HUES64 (cell line): Measurements from ENCODE around the gene ZNF408. TPM values are rescaled to one million over a fixed set of nuclear protein-coding genes. Genes with fewer than 3 reads are reported as not detected.

Experiments
- H3K27ac ChIP-seq: 2 replicates; pipeline ENCODE4 v1.7.0; 2013; ENCODE audit warnings: low read depth, low read length, inconsistent platforms
- H3K27me3 ChIP-seq: 2 replicates; pipeline ENCODE4 v1.6.1; 2013; ENCODE audit warnings: mild to moderate bottlenecking, low read length; ENCODE audit not compliant: insufficient read depth
- H3K36me3 ChIP-seq: 2 replicates; pipeline ENCODE4 v1.6.1; 2013; ENCODE audit warnings: mild to moderate bottlenecking, low read length; ENCODE audit not compliant: insufficient read depth
- H3K4me1 ChIP-seq: 2 replicates; pipeline ENCODE4 v1.6.1; 2013; ENCODE audit warnings: mild to moderate bottlenecking, low read length, moderate library complexity; ENCODE audit not compliant: insufficient read depth
- H3K4me3 ChIP-seq: 2 replicates; pipeline ENCODE4 v1.5.1; 2013; ENCODE audit warnings: mild to moderate bottlenecking, low read length, moderate library complexity
- H3K9ac ChIP-seq: 2 replicates; pipeline ENCODE4 v1.6.1; 2013; ENCODE audit warnings: mild to moderate bottlenecking, low read depth, low read length
- H3K9me3 ChIP-seq: 2 replicates; pipeline ENCODE4 v1.6.1; 2013; ENCODE audit warnings: low read depth, low read length; ENCODE audit not compliant: insufficient read depth
- WGBS: fragments of 150-250, 120-280 bp; methylation state at CpG from one replicate; pipeline ENCODE4 v1.1.7; 2013; ENCODE audit warnings: missing lambda C conversion rate; 5-methylcytosine and 5-hydroxymethylcytosine counted together
- polyA plus RNA-seq, 2 experiments: library from polyadenylated mRNA; stranded (reverse); fragments of 50-300 nt; gene quantifications; one replicate each; pipeline ENCODE4 v1.2.3, GENCODE V29; 2013

Gene ZNF408
- 8.2 TPM for polyA plus RNA-seq (2013, experiment 1 of 2)
- 7.7 TPM for polyA plus RNA-seq (2013, experiment 2 of 2)

- Histone ChIP-seq H3K4me1 (peaks cover 5% of the 10 kb centered on the region; the same call in 1 of the 2 replicates), H3K36me3 (peaks cover 40% of the 10 kb centered on the region), H3K9ac (peak within 1 kb of the TSS; percentile 95), H3K27ac (peak within 1 kb of the TSS; percentile 95), H3K4me3 (peak within 1 kb of the TSS; percentile 73), H3K9me3 (no peaks in the 10 kb centered on the region), H3K27me3 (no peaks in the 10 kb centered on the region)
- under 1% methylated on average over 44 of the region's 44 CpGs for WGBS
These were observed at the start of gene ZNF408, which contains the start of gene ARHGAP1 for GRCh38 chr11:46700241-46701077. Gene ZNF408, plus strand, starts transcription at chr11:46701031. Its CDS starts 17 bp downstream, at chr11:46701048. Gene ARHGAP1, minus strand, starts transcription at chr11:46700619. Its CDS starts 4,512 bp downstream, at chr11:46696107.

DNA sequence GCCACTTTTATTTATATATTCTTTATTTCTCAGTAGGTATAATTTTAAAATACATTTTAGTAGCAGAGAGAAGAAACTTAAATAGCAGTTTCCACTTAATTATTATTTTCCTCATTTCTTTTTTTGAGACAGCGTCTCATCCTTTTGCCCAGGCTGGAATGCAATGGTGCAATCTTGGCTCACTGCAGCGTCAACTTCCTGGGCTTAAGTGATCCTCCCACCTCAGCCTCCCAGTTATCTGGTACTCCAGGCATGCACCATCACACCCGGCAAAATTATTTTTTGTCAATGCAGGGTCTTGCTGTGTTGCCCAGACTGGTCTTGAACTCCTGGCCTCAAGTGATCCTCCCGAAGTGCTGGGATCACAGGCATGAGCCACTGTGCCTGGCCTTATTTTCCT, 45.2 kb upstream of the ZNF408 start:
- H3K9ac ChIP-seq, result no peak overlapping the region
- H3K27me3 ChIP-seq, result no peaks in the 10 kb centered on the region
- H3K36me3 ChIP-seq, result peaks cover 88% of the 10 kb centered on the region
- 97% methylated on average over 4 of the region's 4 CpGs for WGBS
- H3K27ac ChIP-seq, result no peak overlapping the region
- H3K9me3 ChIP-seq, result no peaks in the 10 kb centered on the region
- no peak overlapping the region for H3K4me3 ChIP-seq
- no peaks in the 10 kb centered on the region for H3K4me1 ChIP-seq

DNA sequence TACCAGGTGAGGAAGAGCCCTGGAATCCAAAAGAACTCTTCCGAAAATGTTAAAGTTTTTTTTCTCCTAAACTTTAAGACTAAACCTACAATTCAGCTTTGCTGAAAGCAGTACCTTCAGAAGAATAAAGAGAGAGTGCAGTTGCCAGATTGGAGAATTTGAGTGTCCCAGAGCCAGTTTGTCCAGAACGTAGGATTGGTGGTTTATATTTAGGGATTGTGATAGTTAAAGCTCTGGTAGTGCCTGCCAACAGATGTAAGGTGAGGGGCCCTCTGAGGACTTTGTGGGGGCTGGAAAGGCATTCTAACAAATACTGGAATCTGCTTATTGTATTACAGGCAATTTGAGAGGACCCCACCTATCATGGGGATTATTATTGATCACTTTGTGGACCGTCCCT, 43.6 kb upstream of the ZNF408 start:
- Histone ChIP-seq H3K4me1 (no peaks in the 10 kb centered on the region), H3K27ac (no peak overlapping the region), H3K27me3 (no peaks in the 10 kb centered on the region), H3K9ac (no peak overlapping the region), H3K4me3 (no peak overlapping the region), H3K36me3 (peaks cover 81% of the 10 kb centered on the region), H3K9me3 (no peaks in the 10 kb centered on the region)
- WGBS, result 93% methylated on average over 3 of the region's 3 CpGs

DNA sequence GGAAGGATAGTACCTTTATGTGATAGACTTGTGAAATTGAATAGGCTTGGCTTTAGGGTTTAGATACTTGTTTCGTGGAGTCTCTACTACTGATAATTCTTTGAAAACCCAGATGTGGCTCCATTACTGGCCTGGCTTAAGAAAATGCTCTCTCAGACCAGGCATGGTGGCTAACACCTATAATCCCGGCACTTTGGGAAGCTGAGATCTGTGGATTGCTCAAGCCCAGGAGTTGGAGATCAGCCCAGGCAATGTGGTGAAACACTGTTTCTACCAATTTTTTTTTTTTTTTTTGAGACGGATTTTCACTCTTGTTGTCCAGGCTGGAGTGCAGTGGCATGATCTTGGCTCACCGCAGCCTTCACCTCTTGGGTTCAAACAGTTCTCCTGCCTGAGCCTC, 42.6 kb upstream of the ZNF408 start:
- Histone ChIP-seq H3K4me1 (no peaks in the 10 kb centered on the region), H3K36me3 (peaks cover 80% of the 10 kb centered on the region), H3K27ac (no peak overlapping the region), H3K9me3 (no peaks in the 10 kb centered on the region), H3K27me3 (no peaks in the 10 kb centered on the region), H3K9ac (no peak overlapping the region; the same call in 1 of the 2 replicates), H3K4me3 (no peak overlapping the region)
- WGBS, result 92% methylated on average over 4 of the region's 4 CpGs

GRCh38 chr11:46659908-46660307, 40.9 kb upstream of the ZNF408 start:
- peaks cover 82% of the 10 kb centered on the region for H3K36me3 ChIP-seq
- WGBS, result 100% methylated on average over 1 of the region's 1 CpG
- no peaks in the 10 kb centered on the region for H3K9me3 ChIP-seq
- no peak overlapping the region for H3K27ac ChIP-seq
- H3K4me1 ChIP-seq, result no peaks in the 10 kb centered on the region
- no peaks in the 10 kb centered on the region for H3K27me3 ChIP-seq
- no peak overlapping the region for H3K9ac ChIP-seq
- no peak overlapping the region for H3K4me3 ChIP-seq

- no peaks in the 10 kb centered on the region for H3K27me3 ChIP-seq
- H3K4me1 ChIP-seq, result no peaks in the 10 kb centered on the region
- H3K9ac ChIP-seq, result no peak overlapping the region
- H3K4me3 ChIP-seq, result no peak overlapping the region
- H3K9me3 ChIP-seq, result no peaks in the 10 kb centered on the region
- H3K36me3 ChIP-seq, result peaks cover 85% of the 10 kb centered on the region
- H3K27ac ChIP-seq, result no peak overlapping the region
These were observed 39.0 kb upstream of the ZNF408 start for GRCh38 chr11:46661836-46662235.

DNA sequence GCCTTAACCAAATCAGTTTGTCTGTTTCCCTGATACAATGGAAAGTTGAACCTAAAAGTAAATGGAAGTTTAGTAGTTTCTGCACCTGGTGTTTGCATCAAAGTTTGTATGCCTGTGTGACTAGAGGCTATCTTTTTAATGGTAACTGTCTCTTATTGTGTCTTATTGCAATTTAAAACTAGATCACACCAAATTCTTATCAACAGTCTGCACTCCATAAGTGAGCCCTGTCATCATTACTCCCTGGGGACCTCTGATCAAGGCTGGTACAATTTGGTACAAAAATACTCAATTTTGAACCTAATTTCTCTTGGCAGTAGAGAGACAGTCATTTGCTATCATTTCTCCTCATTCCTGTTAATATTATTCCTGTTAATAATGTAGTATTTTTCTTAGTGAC, 38.5 kb upstream of the ZNF408 start:
- Histone ChIP-seq H3K4me3 (no peak overlapping the region), H3K36me3 (peaks cover 83% of the 10 kb centered on the region), H3K9ac (no peak overlapping the region), H3K4me1 (no peaks in the 10 kb centered on the region), H3K27me3 (no peaks in the 10 kb centered on the region), H3K27ac (no peak overlapping the region), H3K9me3 (no peaks in the 10 kb centered on the region)

GRCh38 chr11:46663277-46663940, 37.4 kb upstream of the ZNF408 start:
- 94% methylated on average over 4 of the region's 4 CpGs for WGBS
- no peak overlapping the region for H3K4me3 ChIP-seq
- H3K27ac ChIP-seq, result no peak overlapping the region
- H3K4me1 ChIP-seq, result no peaks in the 10 kb centered on the region
- H3K27me3 ChIP-seq, result no peaks in the 10 kb centered on the region
- peaks cover 83% of the 10 kb centered on the region for H3K36me3 ChIP-seq
- no peak overlapping the region for H3K9ac ChIP-seq
- H3K9me3 ChIP-seq, result no peaks in the 10 kb centered on the region

- Histone ChIP-seq H3K9me3 (no peaks in the 10 kb centered on the region), H3K4me1 (no peaks in the 10 kb centered on the region), H3K36me3 (peaks cover 83% of the 10 kb centered on the region), H3K4me3 (no peak overlapping the region), H3K27ac (no peak overlapping the region), H3K9ac (no peak overlapping the region), H3K27me3 (no peaks in the 10 kb centered on the region)
- 83% methylated on average over 6 of the region's 6 CpGs for WGBS
These were observed 36.2 kb upstream of the ZNF408 start for GRCh38 chr11:46664612-46665011.

- 100% methylated on average over 1 of the region's 1 CpG for WGBS
- H3K4me1 ChIP-seq, result no peaks in the 10 kb centered on the region
- no peaks in the 10 kb centered on the region for H3K9me3 ChIP-seq
- no peak overlapping the region for H3K4me3 ChIP-seq
- H3K27ac ChIP-seq, result no peak overlapping the region
- H3K27me3 ChIP-seq, result no peaks in the 10 kb centered on the region
- H3K9ac ChIP-seq, result no peak overlapping the region
- peaks cover 83% of the 10 kb centered on the region for H3K36me3 ChIP-seq
These were observed 35.5 kb upstream of the ZNF408 start for GRCh38 chr11:46665356-46665755.

GRCh38 chr11:46666516-46666915, 34.3 kb upstream of the ZNF408 start:
- peaks cover 90% of the 10 kb centered on the region for H3K36me3 ChIP-seq
- H3K4me3 ChIP-seq, result no peak overlapping the region
- WGBS, result 76% methylated on average over 4 of the region's 5 CpGs
- no peak overlapping the region for H3K9ac ChIP-seq
- H3K27ac ChIP-seq, result no peak overlapping the region
- no peaks in the 10 kb centered on the region for H3K4me1 ChIP-seq
- no peaks in the 10 kb centered on the region for H3K9me3 ChIP-seq
- H3K27me3 ChIP-seq, result no peaks in the 10 kb centered on the region
